Fibroblast of lung (primary cell): ENCODE measurements around the gene SMIM7. TPM values are rescaled to one million over a fixed set of nuclear protein-coding genes. Genes with fewer than 3 reads are reported as not detected.

Experiments
- DNase-seq, 2 donors: peaks; one replicate each; pipeline versions ENCODE4 v3.0.0 to v3.0.0-alpha.2; 2010; ENCODE audit warnings: low read depth in 2 of 2
- H2AFZ ChIP-seq: 2 replicates; pipeline ENCODE4 v1.5.1; 2012; ENCODE audit warnings: low read length, control low read depth, inconsistent platforms
- H3K27ac ChIP-seq: 2 replicates; pipeline ENCODE4 v1.5.1; 2011; ENCODE audit warnings: low read length, control low read depth; ENCODE audit not compliant: insufficient read depth
- H3K27me3 ChIP-seq: 2 replicates; pipeline ENCODE4 v1.5.1; 2011; ENCODE audit warnings: mild to moderate bottlenecking, low read length; ENCODE audit not compliant: control insufficient read depth, insufficient read depth
- H3K36me3 ChIP-seq: 2 replicates; pipeline ENCODE4 v1.5.1; 2011; ENCODE audit warnings: low read length; ENCODE audit not compliant: control insufficient read depth, insufficient read depth
- H3K4me1 ChIP-seq: 2 replicates; pipeline ENCODE4 v1.5.1; 2011; ENCODE audit warnings: low read length; ENCODE audit not compliant: control insufficient read depth, insufficient read depth; ENCODE audit errors: extremely low read depth
- H3K4me2 ChIP-seq: 2 replicates; pipeline ENCODE4 v1.5.1; 2011; ENCODE audit warnings: low read length, control low read depth; ENCODE audit not compliant: insufficient read depth; ENCODE audit errors: extremely low read depth
- H3K4me3 ChIP-seq, 4 experiments: fragments of 200-600 bp in 1 of 4; sonication (generic) in 1 of 4; replicated peaks in 1 of 4; 2 replicates each; pipeline ENCODE4 v1.5.1; 2011 to 2016; ENCODE audit warnings: low read length in 4 of 4, low read depth in 3 of 4, mild to moderate bottlenecking in 3 of 4, control low read depth in 2 of 4, inconsistent platforms in 1 of 4, mixed read lengths in 1 of 4; ENCODE audit not compliant: insufficient read depth in 1 of 4; ENCODE audit errors: control extremely low read depth in 1 of 4
- H3K79me2 ChIP-seq: 2 replicates; pipeline ENCODE4 v1.5.1; 2012; ENCODE audit warnings: mild to moderate bottlenecking, low read length, inconsistent platforms; ENCODE audit not compliant: control insufficient read depth, insufficient read depth
- H3K9ac ChIP-seq: 2 replicates; pipeline ENCODE4 v1.5.1; 2011; ENCODE audit warnings: mild to moderate bottlenecking, low read length, control low read depth; ENCODE audit not compliant: insufficient read depth
- H3K9me3 ChIP-seq: 2 replicates; pipeline ENCODE4 v1.5.1; 2012; ENCODE audit warnings: low read depth, low read length; ENCODE audit not compliant: control insufficient read depth, insufficient read depth
- H4K20me1 ChIP-seq: 2 replicates; pipeline ENCODE4 v1.5.1; 2011; ENCODE audit warnings: low read length; ENCODE audit not compliant: control insufficient read depth, insufficient read depth; ENCODE audit errors: extremely low read depth
- CTCF ChIP-seq, 2 donors: IDR thresholded peaks in 1 of 2; conservative IDR thresholded peaks in 1 of 2; 1 replicate in 1 of 2; 2 replicates in 1 of 2; pipeline ENCODE4 v1.5.1; 2011 to 2012; ENCODE audit warnings: low read length in 2 of 2, control low read depth in 1 of 2, inconsistent platforms in 1 of 2, low read depth in 1 of 2, mild to moderate bottlenecking in 1 of 2
- EZH2 ChIP-seq: IDR thresholded peaks from 2 replicates; pipeline ENCODE4 v1.5.1; 2012; ENCODE audit warnings: low read length, control low read depth, mild to moderate bottlenecking; ENCODE audit errors: missing control alignments
- polyA plus RNA-seq, 2 donors: library from polyadenylated mRNA; depleted of rRNA in 1 of 2; stranded (reverse) in 1 of 2; unstranded in 1 of 2; fragments of >200 nt; gene quantifications; 2 replicates each; pipeline ENCODE4 v1.2.1, GENCODE V29; 2011 to 2012; ENCODE audit warnings: missing spikeins in 1 of 2
- total RNA-seq: library from RNA; depleted of rRNA; stranded (reverse); fragments of >200 nt; gene quantifications from 2 replicates; pipeline ENCODE4 v1.2.1, GENCODE V29; 2014

Gene SMIM7
- total and polyA plus RNA-seq, 2 donors (not counting 1 experiment from before 2014, with no cell fraction given), result 58.1 to 91.4 TPM

DNA sequence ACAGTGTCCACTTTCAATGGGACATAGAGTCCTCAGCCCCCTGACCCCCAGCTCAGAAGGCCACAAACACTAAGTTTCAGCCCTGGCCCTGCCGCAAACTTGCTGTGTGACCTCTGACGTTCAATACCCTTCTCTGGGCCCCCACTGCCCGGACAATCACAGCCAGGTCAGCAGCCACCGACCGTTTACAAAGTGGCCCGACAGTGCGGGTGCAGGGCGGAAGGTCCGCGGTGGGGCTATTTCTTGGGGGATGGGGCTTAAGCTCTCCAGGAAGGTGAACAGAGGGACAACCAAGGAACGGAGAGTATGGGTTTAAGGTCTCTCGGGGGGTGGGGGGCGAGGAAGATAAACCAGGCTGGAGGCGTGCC, 496 bp downstream of the SMIM7 start:
- H3K4me3 ChIP-seq, result peak overlapping the region; percentile 73 to 94 (median 87)
- H3K79me2 ChIP-seq, result peaks cover 36% of the 10 kb centered on the region
- H3K4me2 ChIP-seq, result peak overlapping the region; percentile 100
- peak overlapping the region; percentile 72 for H3K9ac ChIP-seq
- H3K27ac ChIP-seq, result peak overlapping the region; percentile 94
- H3K4me1 ChIP-seq, result peaks cover 2% of the 10 kb centered on the region
- no peak overlapping the region for H2AFZ ChIP-seq
- peaks cover 8% of the 10 kb centered on the region for H3K36me3 ChIP-seq
- no peak for DNase-seq
- no peaks in the 10 kb centered on the region for H3K9me3 ChIP-seq
- H3K27me3 ChIP-seq, result no peaks in the 10 kb centered on the region
- no peaks in the 10 kb centered on the region for H4K20me1 ChIP-seq
- no peak for TF ChIP-seq EZH2
- no peak for TF ChIP-seq CTCF (conservative IDR thresholded peaks at IDR 0.05 in 1 of 2, IDR thresholded peaks at IDR 0.05 in 1 of 2; ENCODE audit: low read depth in 1 of 2, low read length in 2 of 2)

DNA sequence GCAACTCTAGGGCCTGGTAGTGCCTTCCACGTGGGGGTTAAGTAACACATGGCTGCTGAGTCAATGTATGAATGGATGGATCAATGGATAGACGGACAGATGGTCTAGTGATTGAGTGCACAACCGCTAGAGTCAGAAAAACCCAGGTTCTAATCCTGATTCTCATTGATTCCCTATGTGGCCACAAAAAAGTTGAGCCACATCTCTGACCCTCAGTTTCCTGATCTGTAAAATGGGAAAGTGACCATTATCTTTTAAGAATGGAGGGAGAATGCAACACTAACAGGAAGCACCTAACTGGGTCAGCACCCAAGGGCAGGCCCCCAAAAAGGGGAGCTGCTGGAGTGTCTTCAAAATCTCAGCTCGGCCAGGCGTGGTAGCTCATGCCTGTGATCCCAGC, 2.6 kb downstream of the SMIM7 start:
- Histone ChIP-seq H3K36me3 (peaks cover 19% of the 10 kb centered on the region), H2AFZ (no peak overlapping the region), H3K27me3 (no peaks in the 10 kb centered on the region), H4K20me1 (no peaks in the 10 kb centered on the region), H3K4me3 (no peak overlapping the region), H3K27ac (no peak overlapping the region), H3K4me2 (no peak overlapping the region), H3K4me1 (peaks cover 2% of the 10 kb centered on the region), H3K79me2 (peaks cover 36% of the 10 kb centered on the region), H3K9me3 (no peaks in the 10 kb centered on the region), H3K9ac (no peak overlapping the region)
- DNase-seq, result no peak
- TF ChIP-seq EZH2, result no peak
- no peak for TF ChIP-seq CTCF (conservative IDR thresholded peaks at IDR 0.05 in 1 of 2, IDR thresholded peaks at IDR 0.05 in 1 of 2; ENCODE audit: low read depth in 1 of 2, low read length in 2 of 2)

DNA sequence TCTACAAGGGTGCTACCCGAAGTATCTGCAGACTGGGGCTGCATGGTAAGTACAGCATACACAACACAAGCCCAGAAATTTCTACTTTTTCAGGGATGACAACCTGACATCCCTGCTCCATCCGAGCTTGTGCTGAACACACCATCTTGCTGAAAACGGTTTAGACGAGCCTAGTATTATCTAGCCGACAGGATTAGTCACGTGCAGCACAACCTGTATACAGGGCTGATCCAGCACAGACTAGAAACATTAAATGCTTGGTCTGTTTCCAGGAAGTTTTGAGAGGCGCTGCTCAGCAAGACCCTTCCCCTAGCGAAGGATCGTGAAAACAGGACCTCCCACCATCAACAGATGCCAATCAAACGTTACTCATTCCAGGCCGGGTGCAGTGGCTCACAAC, 4.2 kb downstream of the SMIM7 start:
- H3K36me3 ChIP-seq, result peaks cover 27% of the 10 kb centered on the region
- H3K4me2 ChIP-seq, result no peak overlapping the region
- no peaks in the 10 kb centered on the region for H3K27me3 ChIP-seq
- no peak overlapping the region for H3K27ac ChIP-seq
- H3K79me2 ChIP-seq, result peaks cover 36% of the 10 kb centered on the region
- no peaks in the 10 kb centered on the region for H3K9me3 ChIP-seq
- no peaks in the 10 kb centered on the region for H4K20me1 ChIP-seq
- no peak for DNase-seq
- peaks cover 2% of the 10 kb centered on the region for H3K4me1 ChIP-seq
- TF ChIP-seq CTCF (conservative IDR thresholded peaks at IDR 0.05 in 1 of 2, IDR thresholded peaks at IDR 0.05 in 1 of 2; ENCODE audit: low read depth in 1 of 2, low read length in 2 of 2), result no peak
- TF ChIP-seq EZH2, result no peak
- no peak overlapping the region for H3K4me3 ChIP-seq
- H3K9ac ChIP-seq, result no peak overlapping the region
- no peak overlapping the region for H2AFZ ChIP-seq
